Thoracic aorta (tissue), 2 donors: ENCODE results near the gene MUC4. TPM values are rescaled to one million over a fixed set of nuclear protein-coding genes. Genes with fewer than 3 reads are reported as not detected.
"Not testable (repeated sequence)": the region's sequence is repeated elsewhere in the genome, so short reads cannot be mapped to it uniquely, and the experiment has no call there.

Experiments used
- ATAC-seq: fragments of 150-250 bp; one replicate; pipeline ENCODE4 v1.8.0; 2017; ENCODE audit warnings: low read depth; ENCODE audit not compliant: insufficient number of reproducible peaks, low FRiP score
- DNase-seq: peaks from one replicate; pipeline ENCODE4 v3.0.0-alpha.2; 2020; ENCODE audit warnings: low spot score
- H3K27ac ChIP-seq, 2 donors: fragments of 200-600 bp; sonication (generic); 1 replicate in 1 of 2; 2 replicates in 1 of 2; pipeline ENCODE4 v1.5.1; 2016; ENCODE audit warnings: mild to moderate bottlenecking in 2 of 2, moderate library complexity in 2 of 2
- H3K27me3 ChIP-seq: fragments of 200-600 bp; sonication (generic); replicated peaks from 2 replicates; pipeline ENCODE4 v1.6.0; 2016; ENCODE audit warnings: mild to moderate bottlenecking; ENCODE audit not compliant: insufficient read depth
- H3K36me3 ChIP-seq: fragments of 200-600 bp; sonication (generic); one replicate; pipeline ENCODE4 v1.5.1; 2016
- H3K4me1 ChIP-seq, 2 donors: fragments of 200-600 bp; sonication (generic); 1 replicate in 1 of 2; 2 replicates in 1 of 2; pipeline versions ENCODE4 v1.5.1 to v1.6.0; 2016; ENCODE audit warnings: low read depth in 2 of 2, mild to moderate bottlenecking in 1 of 2; ENCODE audit not compliant: control insufficient read depth in 1 of 2
- H3K4me3 ChIP-seq: fragments of 200-600 bp; sonication (generic); 2 replicates; pipeline ENCODE4 v1.5.1; 2016; ENCODE audit warnings: mild to moderate bottlenecking
- H3K9me3 ChIP-seq: fragments of 200-600 bp; sonication (generic); 2 replicates; pipeline ENCODE4 v1.5.1; 2016
- CTCF ChIP-seq: fragments of 200-600 bp; sonication (generic); IDR thresholded peaks from one replicate; pipeline ENCODE4 v1.5.1; 2019; ENCODE audit warnings: antibody characterized with exemption
- total RNA-seq, 2 donors: library from RNA; depleted of rRNA; stranded (reverse); fragments of >200 nt; gene quantifications; one replicate each; pipeline versions ENCODE4 v1.1.0 to v1.2.3, GENCODE V29; 2016

The MUC4 gene
- total RNA-seq, 2 donors from 2014 or later, result not detected

GRCh38 chr3:195751560-195751959 lies 60.2 kb downstream of the MUC4 start:
- Histone ChIP-seq H3K27ac (no peak overlapping the region), H3K27me3 (no peaks in the 10 kb centered on the region), H3K36me3 (no peaks in the 10 kb centered on the region), H3K4me1 (no peaks in the 10 kb centered on the region), H3K9me3 (no peaks in the 10 kb centered on the region), H3K4me3 (no peak overlapping the region)
- ATAC-seq, result no peak
- no peak for TF ChIP-seq CTCF
- no peak for DNase-seq

- Histone ChIP-seq H3K4me1 (no peaks in the 10 kb centered on the region), H3K27me3 (no peaks in the 10 kb centered on the region), H3K36me3 (no peaks in the 10 kb centered on the region), H3K9me3 (no peaks in the 10 kb centered on the region), H3K4me3 (no peak overlapping the region), H3K27ac (no peak overlapping the region)
- DNase-seq (no peak), ATAC-seq (no peak)
- TF ChIP-seq CTCF, result no peak
Measured at GRCh38 chr3:195750797-195751520, 60.8 kb downstream of the MUC4 start.

GRCh38 chr3:195749101-195749500 lies 62.6 kb downstream of the MUC4 start:
- not testable (repeated sequence) for H3K36me3 ChIP-seq, H3K27me3 ChIP-seq, H3K27ac ChIP-seq, DNase-seq, ATAC-seq, H3K4me3 ChIP-seq, H3K4me1 ChIP-seq, H3K9me3 ChIP-seq

GRCh38 chr3:195748661-195749060 lies 63.1 kb downstream of the MUC4 start:
- no peak for DNase-seq
- no peak overlapping the region for H3K27ac ChIP-seq
- no peaks in the 10 kb centered on the region for H3K9me3 ChIP-seq
- no peaks in the 10 kb centered on the region for H3K27me3 ChIP-seq
- no peak for ATAC-seq
- H3K4me1 ChIP-seq, result no peaks in the 10 kb centered on the region
- H3K4me3 ChIP-seq, result no peak overlapping the region
- no peaks in the 10 kb centered on the region for H3K36me3 ChIP-seq
- TF ChIP-seq CTCF, result no peak

GRCh38 chr3:195746751-195747150 lies 65.0 kb downstream of the MUC4 start:
- no peak overlapping the region for H3K27ac ChIP-seq
- no peak for DNase-seq
- no peak overlapping the region for H3K4me3 ChIP-seq
- TF ChIP-seq CTCF, result no peak
- no peaks in the 10 kb centered on the region for H3K27me3 ChIP-seq
- H3K36me3 ChIP-seq, result no peaks in the 10 kb centered on the region
- ATAC-seq, result no peak
- no peaks in the 10 kb centered on the region for H3K9me3 ChIP-seq
- no peaks in the 10 kb centered on the region for H3K4me1 ChIP-seq

GRCh38 chr3:195746346-195746745 lies 65.4 kb downstream of the MUC4 start:
- no peak for DNase-seq
- no peak for TF ChIP-seq CTCF
- Histone ChIP-seq H3K27ac (no peak overlapping the region), H3K4me3 (no peak overlapping the region), H3K9me3 (no peaks in the 10 kb centered on the region), H3K4me1 (no peaks in the 10 kb centered on the region), H3K36me3 (no peaks in the 10 kb centered on the region), H3K27me3 (no peaks in the 10 kb centered on the region)
- ATAC-seq, result no peak
